Stomach (tissue), 4 donors: ENCODE data around the gene CCDC12.

Experiments used
- CTCF ChIP-seq, 7 experiments: fragments of 450-650 bp in 4 of 7; fragments of 200-600 bp in 3 of 7; sonication (generic) in 3 of 7; IDR thresholded peaks; one replicate each; pipeline ENCODE4 v1.5.1; 2016 to 2019; ENCODE audit warnings: antibody characterized with exemption in 7 of 7, control low read depth in 2 of 7, mild to moderate bottlenecking in 1 of 7
- POLR2A ChIP-seq, 4 donors: fragments of 450-650 bp; IDR thresholded peaks; one replicate each; pipeline ENCODE4 v1.6.1; 2016; ENCODE audit warnings: antibody characterized with exemption in 4 of 4, control low read depth in 2 of 4, mild to moderate bottlenecking in 1 of 4, moderate library complexity in 1 of 4

DNA sequence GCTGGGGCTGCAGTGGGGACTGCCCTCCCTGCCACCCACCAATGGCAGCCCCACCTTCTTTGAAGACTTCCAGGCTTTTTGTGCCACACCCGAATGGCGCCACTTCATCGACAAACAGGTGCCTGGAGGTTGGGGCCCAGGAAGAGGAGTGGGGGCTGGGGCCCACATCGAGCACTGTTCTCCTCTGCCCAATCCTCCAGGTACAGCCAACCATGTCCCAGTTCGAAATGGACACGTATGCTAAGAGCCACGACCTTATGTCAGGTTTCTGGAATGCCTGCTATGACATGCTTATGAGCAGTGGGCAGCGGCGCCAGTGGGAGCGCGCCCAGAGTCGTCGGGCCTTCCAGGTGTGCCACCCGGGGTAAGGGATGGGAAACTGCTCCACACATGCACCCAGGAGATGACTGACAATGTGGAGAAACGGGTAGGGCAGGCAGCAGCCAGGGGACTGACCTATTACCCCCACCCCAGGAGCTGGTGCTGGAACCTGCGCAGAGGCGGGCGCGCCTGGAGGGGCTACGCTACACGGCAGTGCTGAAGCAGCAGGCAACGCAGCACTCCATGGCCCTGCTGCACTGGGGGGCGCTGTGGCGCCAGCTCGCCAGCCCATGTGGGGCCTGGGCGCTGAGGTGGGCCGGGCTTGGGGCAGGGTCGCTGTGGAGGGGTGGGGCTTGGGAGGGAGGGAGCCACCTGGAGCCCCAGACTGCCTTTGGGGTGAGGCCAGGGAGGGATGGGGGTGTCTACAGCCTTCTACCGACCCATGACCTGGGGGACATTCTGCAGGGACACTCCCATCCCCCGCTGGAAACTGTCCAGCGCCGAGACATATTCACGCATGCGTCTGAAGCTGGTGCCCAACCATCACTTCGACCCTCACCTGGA is 25.9 kb upstream of the CCDC12 start:
- TF ChIP-seq POLR2A (IDR thresholded peaks at IDR 0.05): no peak
- no peak for TF ChIP-seq CTCF (IDR thresholded peaks at IDR 0.05)
